Measurements from ENCODE around the gene ATP2C2. TPM values are rescaled to one million over a fixed set of nuclear protein-coding genes. Genes with fewer than 3 reads are reported as not detected.
A peak's percentile ranks its signal among the peaks of the same experiment; 100 is the strongest.

The ATP2C2 gene
- total and polyA plus RNA-seq, 9 of the 15 experiments (the other 6 are each of a cell fraction or from before 2014, with no cell fraction given) = 0.75 TPM; not detected in 8

GRCh38 chr16:84504420-84505248 is 136.3 kb downstream of the ATP2C2 start, which contains the start of gene MEAK7 (continued):
- no peak for TF ChIP-seq ZNF644 (tag; IDR thresholded peaks at IDR 0.05; ENCODE audit: low read depth)
- no peak for TF ChIP-seq PRPF4 (IDR thresholded peaks at IDR 0.05; ENCODE audit: insufficient read depth, low read depth, low read length, poor library complexity, severe bottlenecking)
- TF ChIP-seq HCFC1 (IDR thresholded peaks at IDR 0.05; ENCODE audit: low read depth, low read length) = no peak
- TF ChIP-seq MIER1 (IDR thresholded peaks at IDR 0.05; ENCODE audit: low read depth) = no peak
- no peak for TF ChIP-seq RFX5 (IDR thresholded peaks at IDR 0.05; ENCODE audit: low read depth, low read length)
- no peak for TF ChIP-seq SIN3B (IDR thresholded peaks at IDR 0.05; ENCODE audit: low read depth)
- no peak for TF ChIP-seq ZNF444 (CRISPR knock-in tag; IDR thresholded peaks at IDR 0.05)
- peak; percentile 50 to 85 for TF ChIP-seq MNT (conservative IDR thresholded peaks at IDR 0.05)
- no peak for TF ChIP-seq FOXK1 (CRISPR knock-in tag; IDR thresholded peaks at IDR 0.05; ENCODE audit: borderline replicate concordance)
- no peak for TF ChIP-seq LARP7 (IDR thresholded peaks at IDR 0.05)
- TF ChIP-seq ERF (CRISPR knock-in tag; IDR thresholded peaks at IDR 0.05) = no peak
- TF ChIP-seq BDP1 (IDR thresholded peaks at IDR 0.05; ENCODE audit: insufficient read depth, insufficient read length) = no peak
- no peak for TF ChIP-seq COPS2 (conservative IDR thresholded peaks at IDR 0.05)
- TF ChIP-seq, protein P1, sequence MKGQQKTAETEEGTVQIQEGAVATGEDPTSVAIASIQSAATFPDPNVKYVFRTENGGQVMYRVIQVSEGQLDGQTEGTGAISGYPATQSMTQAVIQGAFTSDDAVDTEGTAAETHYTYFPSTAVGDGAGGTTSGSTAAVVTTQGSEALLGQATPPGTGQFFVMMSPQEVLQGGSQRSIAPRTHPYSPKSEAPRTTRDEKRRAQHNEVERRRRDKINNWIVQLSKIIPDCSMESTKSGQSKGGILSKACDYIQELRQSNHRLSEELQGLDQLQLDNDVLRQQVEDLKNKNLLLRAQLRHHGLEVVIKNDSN (CRISPR knock-in tag; IDR thresholded peaks at IDR 0.05) = peak; percentile 36; the same call in 1 of the 2 replicates
- TF ChIP-seq STAT5A (IDR thresholded peaks at IDR 0.05; ENCODE audit: borderline replicate concordance, low read length) = no peak
- no peak for TF ChIP-seq MED1 (CRISPR knock-in tag; IDR thresholded peaks at IDR 0.05; ENCODE audit: borderline replicate concordance)
- no peak for TF ChIP-seq HEY1 (CRISPR knock-in tag; IDR thresholded peaks at IDR 0.05; ENCODE audit: borderline replicate concordance)
- peak; percentile 30; the same call in 1 of the 2 replicates for TF ChIP-seq ZBTB7A (IDR thresholded peaks at IDR 0.05; ENCODE audit: borderline replicate concordance, control insufficient read depth, low read depth, low read length)
- 0 out of 2 replicates have a peak, but pooled peaks have one; percentile 17 for TF ChIP-seq NFIC (IDR thresholded peaks at IDR 0.05)
- TF ChIP-seq TAF7 (tag; IDR thresholded peaks at IDR 0.05) = no peak
- TF ChIP-seq, protein P2, sequence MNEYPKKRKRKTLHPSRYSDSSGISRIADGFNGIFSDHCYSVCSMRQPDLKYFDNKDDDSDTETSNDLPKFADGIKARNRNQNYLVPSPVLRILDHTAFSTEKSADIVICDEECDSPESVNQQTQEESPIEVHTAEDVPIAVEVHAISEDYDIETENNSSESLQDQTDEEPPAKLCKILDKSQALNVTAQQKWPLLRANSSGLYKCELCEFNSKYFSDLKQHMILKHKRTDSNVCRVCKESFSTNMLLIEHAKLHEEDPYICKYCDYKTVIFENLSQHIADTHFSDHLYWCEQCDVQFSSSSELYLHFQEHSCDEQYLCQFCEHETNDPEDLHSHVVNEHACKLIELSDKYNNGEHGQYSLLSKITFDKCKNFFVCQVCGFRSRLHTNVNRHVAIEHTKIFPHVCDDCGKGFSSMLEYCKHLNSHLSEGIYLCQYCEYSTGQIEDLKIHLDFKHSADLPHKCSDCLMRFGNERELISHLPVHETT (CRISPR knock-in tag; conservative IDR thresholded peaks at IDR 0.05 in 1 of 2, IDR thresholded peaks at IDR 0.05 in 1 of 2) = no peak
- no peak for TF ChIP-seq ZNF707 (CRISPR knock-in tag; conservative IDR thresholded peaks at IDR 0.05)
- TF ChIP-seq MTF1 (CRISPR knock-in tag; IDR thresholded peaks at IDR 0.05; ENCODE audit: borderline replicate concordance) = no peak
- TF ChIP-seq ZNF24 (IDR thresholded peaks at IDR 0.05) = no peak
- no peak for TF ChIP-seq HDGF (IDR thresholded peaks at IDR 0.05)

Measured in K562 (cell line).